Liver (tissue), 9 donors: ENCODE data around the gene DIAPH2. TPM values are rescaled to one million over a fixed set of nuclear protein-coding genes. Genes with fewer than 3 reads are reported as not detected.

ENCODE experiments used
- DNase-seq: peaks from one replicate; pipeline ENCODE4 v3.0.0-alpha.2; 2017; ENCODE audit warnings: low spot score
- H3K27ac ChIP-seq, 2 donors: one replicate each; pipeline ENCODE4 v1.7.0; 2013; ENCODE audit warnings: inconsistent platforms in 2 of 2, low read length in 2 of 2, control low read depth in 1 of 2, low read depth in 1 of 2, mild to moderate bottlenecking in 1 of 2
- H3K27me3 ChIP-seq, 4 donors: one replicate each; pipeline versions ENCODE4 v1.6.1 to v1.7.0; 2013; ENCODE audit warnings: low read length in 3 of 4, inconsistent platforms in 1 of 4, mild to moderate bottlenecking in 1 of 4, moderate library complexity in 1 of 4; ENCODE audit not compliant: control insufficient read depth in 4 of 4, insufficient read depth in 4 of 4
- H3K36me3 ChIP-seq, 4 donors: one replicate each; pipeline versions ENCODE4 v1.6.1 to v1.7.0; 2013; ENCODE audit warnings: low read length in 3 of 4, mild to moderate bottlenecking in 3 of 4, low read depth in 1 of 4, moderate library complexity in 1 of 4; ENCODE audit not compliant: control insufficient read depth in 4 of 4, insufficient read depth in 3 of 4
- H3K4me1 ChIP-seq, 4 donors: one replicate each; pipeline versions ENCODE4 v1.6.1 to v1.7.0; 2013; ENCODE audit warnings: low read length in 3 of 4, mild to moderate bottlenecking in 3 of 4, moderate library complexity in 1 of 4; ENCODE audit not compliant: control insufficient read depth in 4 of 4, insufficient read depth in 4 of 4
- H3K4me3 ChIP-seq, 3 donors: one replicate each; pipeline versions ENCODE4 v1.6.1 to v1.7.0; 2013; ENCODE audit warnings: low read length in 3 of 3, control low read depth in 1 of 3, low read depth in 1 of 3, mild to moderate bottlenecking in 1 of 3
- H3K9ac ChIP-seq, 2 donors: one replicate each; pipeline ENCODE4 v1.7.0; 2013; ENCODE audit warnings: low read length in 2 of 2, mild to moderate bottlenecking in 2 of 2, moderate library complexity in 2 of 2, control low read depth in 1 of 2, low read depth in 1 of 2
- H3K9me3 ChIP-seq, 4 donors: one replicate each; pipeline versions ENCODE4 v1.6.1 to v1.7.0; 2013; ENCODE audit warnings: low read length in 3 of 4; ENCODE audit not compliant: control insufficient read depth in 4 of 4
- ATF3 ChIP-seq: IDR thresholded peaks from 2 replicates; pipeline ENCODE4 v1.6.1; 2016; ENCODE audit warnings: antibody characterized with exemption
- CTCF ChIP-seq: fragments of 150-350 bp; IDR thresholded peaks from 2 replicates; pipeline ENCODE4 v1.5.1; 2017; ENCODE audit warnings: improper control_type of control experiment, low read depth, low read length; ENCODE audit not compliant: missing input control
- EGR1 ChIP-seq, 2 donors: IDR thresholded peaks; 2 replicates each; pipeline ENCODE4 v1.6.1; 2016 to 2018; ENCODE audit warnings: antibody characterized with exemption in 2 of 2, low read depth in 2 of 2
- FOXA1 ChIP-seq: IDR thresholded peaks from 2 replicates; pipeline ENCODE4 v1.6.1; 2016; ENCODE audit warnings: antibody characterized with exemption
- GABPA ChIP-seq, 2 donors: IDR thresholded peaks in 1 of 2; conservative IDR thresholded peaks in 1 of 2; 2 replicates each; pipeline ENCODE4 v1.6.1; 2016; ENCODE audit warnings: antibody characterized with exemption in 2 of 2, mild to moderate bottlenecking in 1 of 2, moderate library complexity in 1 of 2
- HNF4A ChIP-seq, 2 donors: conservative IDR thresholded peaks; 2 replicates each; pipeline ENCODE4 v1.6.1; 2016; ENCODE audit warnings: antibody characterized with exemption in 2 of 2, mild to moderate bottlenecking in 2 of 2
- HNF4G ChIP-seq: IDR thresholded peaks from 2 replicates; pipeline ENCODE4 v1.6.1; 2016; ENCODE audit warnings: antibody characterized with exemption
- JUND ChIP-seq, 2 donors: IDR thresholded peaks; 2 replicates each; pipeline ENCODE4 v1.6.1; 2016; ENCODE audit warnings: antibody characterized with exemption in 2 of 2
- NR2F2 ChIP-seq: IDR thresholded peaks from 2 replicates; pipeline ENCODE4 v1.6.1; 2016; ENCODE audit warnings: antibody characterized with exemption
- REST ChIP-seq: IDR thresholded peaks from 2 replicates; pipeline ENCODE4 v1.6.1; 2016; ENCODE audit warnings: antibody characterized with exemption, mild to moderate bottlenecking
- RXRA ChIP-seq, 2 donors: IDR thresholded peaks; 2 replicates each; pipeline ENCODE4 v1.6.1; 2017 to 2018; ENCODE audit warnings: antibody characterized with exemption in 2 of 2, mild to moderate bottlenecking in 1 of 2
- SP1 ChIP-seq: IDR thresholded peaks from 2 replicates; pipeline ENCODE4 v1.6.1; 2018; ENCODE audit warnings: antibody characterized with exemption, mild to moderate bottlenecking
- WGBS: extraction: QIAGEN DNeasy Blood & Tissue Kit; methylation state at CpG from one replicate; pipeline ENCODE4 v1.1.7; 2013; 5-methylcytosine and 5-hydroxymethylcytosine counted together
- polyA plus RNA-seq, 2 donors: library from polyadenylated mRNA; stranded (reverse) in 1 of 2; unstranded in 1 of 2; fragments of 200-250 nt in 1 of 2; fragments of >200 nt in 1 of 2; fragmentation: Nextera tagmentation in 1 of 2; extraction: Ambion mirVana in 1 of 2; gene quantifications; one replicate each; pipeline versions ENCODE4 v1.2.1 to v1.2.3, GENCODE V29; 2013 to 2015
- total RNA-seq, 2 donors: library from RNA; depleted of rRNA; stranded (reverse); fragments of >200 nt; gene quantifications; one replicate each; pipeline ENCODE4 v1.2.3, GENCODE V29; 2014
- TF ChIP-seq, protein P1 (sequence below): IDR thresholded peaks from 2 replicates; pipeline ENCODE4 v1.6.1; 2016; ENCODE audit warnings: antibody characterized with exemption
- TF ChIP-seq, protein P2 (sequence below): IDR thresholded peaks from 2 replicates; pipeline ENCODE4 v1.6.1; 2016; ENCODE audit warnings: antibody characterized with exemption
- donor health status: healthy.
- donor health status: healthy.
- donor health status: healthy.
- donor health status: healthy.
- donor health status: healthy.

Gene DIAPH2
- total and polyA plus RNA-seq, 4 donors: 2.7 to 16.6 (median 5.3) TPM

DNA sequence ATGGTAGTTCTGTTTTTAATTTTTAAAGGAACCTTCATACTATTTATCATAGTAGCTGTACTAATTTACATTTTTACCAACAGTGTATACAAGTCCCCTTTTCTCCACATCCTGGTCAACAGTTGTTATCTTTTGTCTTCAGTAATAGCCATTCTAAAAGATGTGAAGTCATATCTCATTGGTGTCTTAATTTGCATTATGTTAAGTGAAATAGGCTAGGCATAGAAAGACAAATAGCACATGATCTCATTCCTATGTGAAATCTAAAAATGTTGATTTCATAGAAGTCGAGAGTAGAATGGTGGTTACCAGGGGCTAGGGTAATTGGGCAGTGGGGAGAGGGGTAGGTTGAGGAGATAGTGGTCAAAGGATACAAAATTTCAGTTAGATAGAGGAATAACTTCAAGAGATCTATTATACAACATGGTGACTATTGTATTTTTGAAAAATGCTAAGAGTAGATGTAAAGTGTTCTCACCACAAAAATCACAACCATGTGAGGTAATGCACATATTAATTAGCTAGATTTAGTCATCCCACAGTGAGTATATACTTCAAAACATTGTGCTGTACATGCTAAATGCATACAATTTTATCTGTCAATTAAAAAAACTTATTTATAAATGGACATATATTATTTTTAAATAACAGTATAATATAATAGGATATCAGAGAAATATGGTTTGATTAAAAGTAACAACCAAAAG lies 58.9 kb downstream of the DIAPH2 start:
- no peak for DNase-seq
- Histone ChIP-seq H3K9me3 (no peaks in the 10 kb centered on the region), H3K4me1 (no peaks in the 10 kb centered on the region), H3K36me3 (no peaks in the 10 kb centered on the region), H3K4me3 (no peak overlapping the region), H3K9ac (no peak overlapping the region), H3K27ac (no peak overlapping the region), H3K27me3 (no peaks in the 10 kb centered on the region)
- TF ChIP-seq EGR1 (IDR thresholded peaks at IDR 0.05; ENCODE audit: low read depth in 2 of 2): no peak
- no peak for TF ChIP-seq RXRA (IDR thresholded peaks at IDR 0.05)
- TF ChIP-seq REST: no peak
- TF ChIP-seq, protein P1, sequence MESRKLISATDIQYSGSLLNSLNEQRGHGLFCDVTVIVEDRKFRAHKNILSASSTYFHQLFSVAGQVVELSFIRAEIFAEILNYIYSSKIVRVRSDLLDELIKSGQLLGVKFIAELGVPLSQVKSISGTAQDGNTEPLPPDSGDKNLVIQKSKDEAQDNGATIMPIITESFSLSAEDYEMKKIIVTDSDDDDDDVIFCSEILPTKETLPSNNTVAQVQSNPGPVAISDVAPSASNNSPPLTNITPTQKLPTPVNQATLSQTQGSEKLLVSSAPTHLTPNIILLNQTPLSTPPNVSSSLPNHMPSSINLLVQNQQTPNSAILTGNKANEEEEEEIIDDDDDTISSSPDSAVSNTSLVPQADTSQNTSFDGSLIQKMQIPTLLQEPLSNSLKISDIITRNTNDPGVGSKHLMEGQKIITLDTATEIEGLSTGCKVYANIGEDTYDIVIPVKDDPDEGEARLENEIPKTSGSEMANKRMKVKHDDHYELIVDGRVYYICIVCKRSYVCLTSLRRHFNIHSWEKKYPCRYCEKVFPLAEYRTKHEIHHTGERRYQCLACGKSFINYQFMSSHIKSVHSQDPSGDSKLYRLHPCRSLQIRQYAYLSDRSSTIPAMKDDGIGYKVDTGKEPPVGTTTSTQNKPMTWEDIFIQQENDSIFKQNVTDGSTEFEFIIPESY: no peak
- no peak for TF ChIP-seq ATF3
- TF ChIP-seq JUND (IDR thresholded peaks at IDR 0.05): no peak
- TF ChIP-seq, protein P2, sequence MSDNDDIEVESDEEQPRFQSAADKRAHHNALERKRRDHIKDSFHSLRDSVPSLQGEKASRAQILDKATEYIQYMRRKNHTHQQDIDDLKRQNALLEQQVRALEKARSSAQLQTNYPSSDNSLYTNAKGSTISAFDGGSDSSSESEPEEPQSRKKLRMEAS: no peak
- TF ChIP-seq FOXA1: no peak
- no peak for TF ChIP-seq SP1
- TF ChIP-seq NR2F2: no peak
- no peak for TF ChIP-seq HNF4A (conservative IDR thresholded peaks at IDR 0.05)
- 96% methylated on average over 1 of the region's 1 CpG for WGBS

DNA sequence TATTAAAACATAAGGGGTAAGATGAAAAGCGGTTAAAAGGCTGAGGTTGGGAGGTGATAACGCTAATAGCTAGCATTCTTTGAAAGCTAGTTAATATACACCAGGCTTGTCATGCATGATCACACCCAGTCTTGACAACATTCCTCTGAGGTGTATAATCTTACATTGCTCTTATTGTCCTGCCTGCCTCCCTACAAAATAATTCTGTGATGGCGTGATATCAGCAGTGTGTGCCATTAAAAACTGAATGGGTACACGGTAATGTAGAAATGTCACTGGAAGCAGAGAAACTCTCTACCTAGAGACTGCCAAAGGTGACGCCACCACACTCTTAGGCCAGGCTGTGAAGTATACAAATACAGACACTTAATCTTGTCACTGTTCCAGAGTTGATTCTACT lies 68.1 kb downstream of the DIAPH2 start:
- TF ChIP-seq CTCF: no peak
- no peak for TF ChIP-seq ATF3
- TF ChIP-seq GABPA (IDR thresholded peaks at IDR 0.05 in 1 of 2, conservative IDR thresholded peaks at IDR 0.05 in 1 of 2): no peak
- TF ChIP-seq HNF4A (conservative IDR thresholded peaks at IDR 0.05): no peak
- TF ChIP-seq EGR1 (IDR thresholded peaks at IDR 0.05; ENCODE audit: low read depth in 2 of 2): no peak
- TF ChIP-seq SP1: no peak
- TF ChIP-seq FOXA1: no peak
- TF ChIP-seq NR2F2: no peak
- TF ChIP-seq RXRA (IDR thresholded peaks at IDR 0.05): no peak
- no peak for TF ChIP-seq HNF4G
- DNase-seq: no peak
- no peaks in the 10 kb centered on the region for H3K4me1 ChIP-seq

More for the DNA sequence above, 68.1 kb downstream of the DIAPH2 start:
- H3K27me3 ChIP-seq: no peaks in the 10 kb centered on the region
- H3K9ac ChIP-seq: no peak overlapping the region
- WGBS: 93% methylated on average over 5 of the region's 5 CpGs
- no peak overlapping the region for H3K27ac ChIP-seq
- H3K4me3 ChIP-seq: no peak overlapping the region
- no peaks in the 10 kb centered on the region for H3K36me3 ChIP-seq
- no peaks in the 10 kb centered on the region for H3K9me3 ChIP-seq
